NT2/D1 (cell line): ENCODE data around the gene DRG1.
"Not testable (repeated sequence)": the region's sequence is repeated elsewhere in the genome, so short reads cannot be mapped to it uniquely, and the experiment has no call there.

Experiments used
- DNase-seq: peaks from one replicate; pipeline ENCODE4 v3.0.0-alpha.2; 2011; ENCODE audit warnings: low read depth, low spot score
- H3K27me3 ChIP-seq: 2 replicates; pipeline ENCODE4 v1.6.0; 2011; ENCODE audit warnings: mild to moderate bottlenecking; ENCODE audit not compliant: insufficient read length, insufficient read depth
- H3K36me3 ChIP-seq: 2 replicates; pipeline ENCODE4 v1.6.1; 2011; ENCODE audit warnings: mild to moderate bottlenecking, low read length, mixed read lengths; ENCODE audit not compliant: insufficient read depth, insufficient read length
- H3K4me1 ChIP-seq: 2 replicates; pipeline ENCODE4 v1.5.1; 2011; ENCODE audit not compliant: insufficient read depth, insufficient read length
- H3K4me3 ChIP-seq: 2 replicates; pipeline ENCODE4 v1.5.1; 2011; ENCODE audit warnings: low read depth; ENCODE audit not compliant: insufficient read length
- H3K9ac ChIP-seq: 2 replicates; pipeline ENCODE4 v1.6.0; 2011; ENCODE audit warnings: low read depth; ENCODE audit not compliant: insufficient read length
- H3K9me3 ChIP-seq: 2 replicates; pipeline ENCODE4 v1.5.1; 2011; ENCODE audit warnings: mild to moderate bottlenecking, low read length; ENCODE audit not compliant: insufficient read depth
- SUZ12 ChIP-seq: IDR thresholded peaks from 2 replicates; pipeline ENCODE4 v1.6.1; 2011; ENCODE audit not compliant: insufficient read length, insufficient read depth; ENCODE audit errors: extremely low read depth
- YY1 ChIP-seq: IDR thresholded peaks from 2 replicates; pipeline ENCODE4 v1.6.1; 2011; ENCODE audit not compliant: insufficient read length, insufficient read depth
- ZNF274 ChIP-seq: IDR thresholded peaks from 2 replicates; pipeline ENCODE4 v1.6.1; 2011; ENCODE audit warnings: mild to moderate bottlenecking, low read depth, low read length

DRG1 gene

GRCh38 chr22:31451709-31452571 lies 52.5 kb downstream of the DRG1 start:
- Histone ChIP-seq H3K36me3 (peaks cover 61% of the 10 kb centered on the region), H3K4me3 (no peak overlapping the region)
- DNase-seq: peak; percentile 5

GRCh38 chr22:31461699-31462098 lies 62.3 kb downstream of the DRG1 start:
- no peak for DNase-seq
- TF ChIP-seq SUZ12 (no peak), YY1 (no peak), ZNF274 (no peak)
- peaks cover 67% of the 10 kb centered on the region for H3K36me3 ChIP-seq

More at GRCh38 chr22:31451709-31452571, 52.5 kb downstream of the DRG1 start:
- H3K9me3 ChIP-seq: no peaks in the 10 kb centered on the region
- H3K4me1 ChIP-seq: no peaks in the 10 kb centered on the region
- no peak overlapping the region for H3K9ac ChIP-seq
- no peaks in the 10 kb centered on the region for H3K27me3 ChIP-seq
- no peak for TF ChIP-seq ZNF274
- no peak for TF ChIP-seq YY1

GRCh38 chr22:31465307-31465706 lies 65.9 kb downstream of the DRG1 start:
- H3K9ac ChIP-seq: no peak overlapping the region
- peaks cover 54% of the 10 kb centered on the region for H3K36me3 ChIP-seq
- no peaks in the 10 kb centered on the region for H3K4me1 ChIP-seq
- H3K9me3 ChIP-seq: no peaks in the 10 kb centered on the region
- no peaks in the 10 kb centered on the region for H3K27me3 ChIP-seq
- DNase-seq: no peak
- H3K4me3 ChIP-seq: no peak overlapping the region
- TF ChIP-seq ZNF274 (no peak), SUZ12 (no peak), YY1 (no peak)

More at GRCh38 chr22:31461699-31462098, 62.3 kb downstream of the DRG1 start:
- Histone ChIP-seq H3K4me3 (no peak overlapping the region), H3K27me3 (no peaks in the 10 kb centered on the region), H3K9me3 (no peaks in the 10 kb centered on the region), H3K9ac (no peak overlapping the region), H3K4me1 (no peaks in the 10 kb centered on the region)

- Histone ChIP-seq H3K27me3 (no peaks in the 10 kb centered on the region), H3K36me3 (peaks cover 46% of the 10 kb centered on the region), H3K4me1 (no peaks in the 10 kb centered on the region), H3K9ac (no peak overlapping the region), H3K9me3 (no peaks in the 10 kb centered on the region), H3K4me3 (no peak overlapping the region)
- no peak for DNase-seq
- TF ChIP-seq YY1: no peak
- no peak for TF ChIP-seq SUZ12
- no peak for TF ChIP-seq ZNF274
Measured at GRCh38 chr22:31474743-31475142, 75.3 kb downstream of the DRG1 start.

- H3K9me3 ChIP-seq: no peaks in the 10 kb centered on the region
- H3K27me3 ChIP-seq: no peaks in the 10 kb centered on the region
- TF ChIP-seq ZNF274 (no peak), SUZ12 (no peak), YY1 (no peak)
- no peaks in the 10 kb centered on the region for H3K4me1 ChIP-seq
- DNase-seq: no peak
- H3K9ac ChIP-seq: no peak overlapping the region
- H3K4me3 ChIP-seq: no peak overlapping the region
- H3K36me3 ChIP-seq: peaks cover 44% of the 10 kb centered on the region
Measured at GRCh38 chr22:31475800-31476199, 76.4 kb downstream of the DRG1 start.

GRCh38 chr22:31477329-31477728 lies 77.9 kb downstream of the DRG1 start:
- no peak overlapping the region for H3K4me3 ChIP-seq
- no peak for DNase-seq
- peaks cover 51% of the 10 kb centered on the region for H3K36me3 ChIP-seq

GRCh38 chr22:31481129-31481528 lies 81.7 kb downstream of the DRG1 start:
- no peaks in the 10 kb centered on the region for H3K4me1 ChIP-seq
- H3K36me3 ChIP-seq: peaks cover 52% of the 10 kb centered on the region

More at GRCh38 chr22:31477329-31477728, 77.9 kb downstream of the DRG1 start:
- H3K9me3 ChIP-seq: no peaks in the 10 kb centered on the region
- no peak overlapping the region for H3K9ac ChIP-seq
- TF ChIP-seq YY1 (no peak), SUZ12 (no peak), ZNF274 (no peak)
- H3K4me1 ChIP-seq: no peaks in the 10 kb centered on the region
- no peaks in the 10 kb centered on the region for H3K27me3 ChIP-seq

GRCh38 chr22:31482470-31482869 lies 83.1 kb downstream of the DRG1 start:
- not testable (repeated sequence) for H3K9ac ChIP-seq, H3K4me1 ChIP-seq, H3K4me3 ChIP-seq, H3K9me3 ChIP-seq, DNase-seq, H3K27me3 ChIP-seq
- peaks cover 59% of the 10 kb centered on the region for H3K36me3 ChIP-seq

More at GRCh38 chr22:31481129-31481528, 81.7 kb downstream of the DRG1 start:
- no peak for DNase-seq
- Histone ChIP-seq H3K9me3 (no peaks in the 10 kb centered on the region), H3K27me3 (no peaks in the 10 kb centered on the region), H3K4me3 (no peak overlapping the region), H3K9ac (no peak overlapping the region)
- TF ChIP-seq ZNF274: no peak
